GM18868 (cell line): Measurements from ENCODE around the gene APBB2.

Experiments
- ATAC-seq: cut with Tn5 transposase; IDR thresholded peaks from one replicate; pipeline ENCODE4 v1.9.1; 2021; ENCODE audit warnings: mild to moderate bottlenecking, moderate library complexity; ENCODE audit not compliant: unreplicated experiment

APBB2 gene

DNA sequence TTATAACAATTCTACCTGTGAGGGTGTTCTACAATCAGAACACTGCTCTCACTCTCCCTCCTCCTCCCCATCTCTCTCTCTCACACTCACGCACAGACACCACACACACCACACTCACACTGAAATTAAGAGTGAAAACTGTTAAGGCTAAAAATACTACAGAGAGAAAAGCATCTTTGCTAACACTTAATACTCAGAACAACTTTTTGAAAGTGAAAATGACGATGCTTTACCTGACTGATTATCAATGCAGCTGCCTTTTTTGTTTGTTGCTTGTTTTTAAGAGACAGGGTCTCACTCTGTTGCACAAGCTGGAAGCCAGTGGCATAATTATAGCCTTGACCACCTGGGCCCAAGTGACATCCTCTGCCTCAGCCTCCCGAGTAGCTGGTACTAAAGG lies 222.4 kb downstream of the APBB2 start:
- ATAC-seq = peak; percentile 62

DNA sequence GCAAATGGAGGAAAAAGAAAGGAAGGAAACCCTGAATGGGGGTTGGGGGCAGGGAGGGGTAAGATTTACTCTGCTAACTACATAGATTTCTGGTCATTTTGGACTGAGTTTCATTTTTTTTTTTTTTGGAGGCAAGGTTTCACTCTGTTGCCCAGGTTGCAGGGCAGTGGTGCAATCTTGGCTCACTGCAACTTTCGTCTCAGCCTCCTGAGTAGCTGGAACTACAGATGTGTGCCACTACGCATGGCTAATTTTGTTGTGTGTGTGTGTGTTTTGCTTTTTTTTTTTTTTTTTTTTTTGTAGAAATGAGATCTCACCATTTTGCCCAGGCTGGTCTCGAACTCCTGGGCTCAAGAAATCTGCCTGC lies 223.5 kb downstream of the APBB2 start:
- peak; percentile 22 for ATAC-seq

DNA sequence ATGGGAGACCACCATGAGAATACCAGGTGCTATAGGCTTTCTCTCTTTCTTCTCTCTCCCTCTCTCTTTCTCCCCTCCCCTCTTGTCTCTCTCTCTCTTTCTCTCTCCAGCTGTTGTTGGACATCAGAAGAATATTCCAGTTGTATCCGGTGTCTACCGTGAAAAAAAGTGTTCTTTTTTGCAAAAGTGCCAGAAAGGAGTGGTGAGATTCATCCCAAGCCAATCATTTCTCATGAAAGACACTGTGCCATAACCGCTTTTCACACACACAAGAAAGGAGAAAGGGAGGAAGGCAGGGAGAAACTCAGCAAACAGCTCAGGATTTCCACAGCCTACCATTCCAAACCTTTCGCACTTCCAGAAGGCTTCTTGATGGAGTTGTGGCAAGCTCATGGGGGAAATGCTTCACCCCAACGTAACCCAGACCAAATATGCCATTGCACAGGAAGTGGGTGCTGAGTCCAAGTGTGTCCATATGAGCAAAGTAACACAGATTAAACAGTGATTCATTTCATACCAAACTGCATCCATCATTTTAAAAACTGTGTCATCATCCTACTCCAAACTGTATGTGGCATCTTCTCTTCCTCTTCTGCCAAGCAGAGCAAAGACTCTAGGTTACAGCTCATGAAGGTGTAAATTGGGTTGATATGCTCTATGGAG lies 224.0 kb downstream of the APBB2 start:
- peak; percentile 32 for ATAC-seq

DNA sequence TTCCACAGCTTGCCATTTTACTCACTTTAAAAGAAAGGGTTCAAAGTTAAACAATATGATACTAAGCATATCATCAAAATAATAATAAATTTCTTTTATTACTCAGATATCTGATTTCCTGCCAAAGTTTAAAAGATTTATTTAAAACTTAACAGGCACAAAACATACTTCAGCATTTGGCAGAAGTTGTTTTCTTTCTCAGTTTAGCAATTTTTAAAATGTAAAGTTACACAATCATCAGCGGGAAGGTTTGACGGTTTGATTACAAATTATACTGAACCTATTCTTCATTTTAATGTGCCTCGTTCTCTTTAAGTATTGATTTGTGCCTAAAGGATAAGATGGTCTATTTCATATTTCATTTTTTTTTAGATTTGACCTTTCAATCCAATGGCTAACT lies 227.2 kb downstream of the APBB2 start:
- no peak for ATAC-seq

DNA sequence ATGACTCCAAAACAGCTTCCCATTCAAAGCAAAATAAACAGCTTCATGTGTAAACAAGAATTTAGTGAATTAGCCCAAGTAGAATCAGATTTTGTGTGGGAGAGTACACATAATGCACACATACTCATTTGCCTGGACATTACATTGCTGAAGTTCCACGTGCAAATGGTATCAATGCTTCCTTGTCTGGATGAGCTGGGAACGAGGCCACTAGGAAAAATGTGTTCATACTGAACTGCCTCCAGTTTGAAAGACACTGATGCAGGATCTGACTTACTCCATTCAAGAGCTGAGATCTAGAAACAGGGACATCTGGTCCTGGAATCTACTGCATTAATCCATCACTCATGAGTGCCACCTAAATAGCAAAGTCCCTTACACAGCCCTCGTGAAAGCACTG lies 228.0 kb downstream of the APBB2 start:
- no peak for ATAC-seq

DNA sequence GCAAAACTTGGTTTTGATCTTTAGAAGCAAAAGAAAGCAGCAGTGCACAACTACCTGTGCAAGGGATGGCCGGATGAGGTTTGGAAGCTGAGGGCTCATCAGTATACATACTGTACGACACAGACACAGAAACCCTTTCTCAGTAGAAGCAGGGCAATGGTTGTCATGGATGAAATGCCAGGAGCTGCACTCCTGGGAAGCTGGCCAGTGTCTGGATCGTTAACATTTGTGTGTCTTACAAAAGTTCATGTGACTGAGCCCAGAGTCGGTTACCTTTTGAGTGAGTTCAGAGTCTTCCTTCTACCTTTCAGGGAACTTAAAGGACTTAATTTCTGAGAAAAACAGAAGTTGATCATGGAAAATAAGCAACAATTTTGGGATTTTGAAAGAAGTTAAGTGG lies 230.3 kb downstream of the APBB2 start:
- no peak for ATAC-seq

DNA sequence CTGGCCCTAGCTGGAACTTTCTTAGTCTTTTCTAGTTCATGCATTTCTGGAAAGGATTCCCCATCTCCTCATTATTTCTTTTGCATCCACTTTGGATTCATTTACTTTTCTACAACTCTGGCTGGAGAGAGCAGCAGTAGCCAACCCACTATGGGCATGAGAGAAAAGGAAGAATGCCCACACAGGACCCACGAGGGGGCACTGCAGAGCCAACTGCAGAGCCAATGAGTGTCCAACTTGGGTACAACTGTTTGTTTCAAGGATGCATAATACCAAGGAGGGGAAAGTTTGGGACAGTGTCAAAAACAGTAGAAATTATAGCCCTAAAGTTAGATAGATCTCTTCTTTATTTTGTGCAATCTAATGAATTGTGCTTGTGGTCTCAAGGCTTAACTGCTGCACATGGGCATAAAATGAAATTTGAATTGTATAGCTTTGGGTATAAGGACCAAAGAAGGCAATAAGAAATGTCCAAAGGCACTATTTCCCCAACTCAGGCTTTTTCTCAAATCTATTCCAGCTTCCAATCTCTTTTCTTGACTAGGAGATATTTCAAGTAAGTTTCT lies 233.9 kb downstream of the APBB2 start:
- ATAC-seq = no peak

DNA sequence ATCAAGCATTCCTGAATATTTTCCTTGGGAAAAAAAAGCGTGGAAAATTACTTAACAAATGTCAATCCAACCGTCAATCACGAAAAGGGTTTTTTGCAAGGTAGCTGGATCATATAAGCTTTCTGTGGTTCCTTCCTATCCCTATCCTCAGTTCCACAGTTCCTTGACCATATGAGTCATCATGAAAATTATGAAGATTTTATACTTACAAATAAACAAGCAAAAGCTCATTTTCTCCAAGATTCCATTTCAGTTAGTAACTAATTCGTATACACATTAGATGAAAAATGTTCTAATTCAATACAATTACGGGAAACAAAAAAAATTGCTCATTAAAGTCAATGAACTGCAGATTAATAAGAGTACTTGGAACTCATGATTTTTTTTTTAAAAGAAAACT lies 235.8 kb downstream of the APBB2 start:
- no peak for ATAC-seq

DNA sequence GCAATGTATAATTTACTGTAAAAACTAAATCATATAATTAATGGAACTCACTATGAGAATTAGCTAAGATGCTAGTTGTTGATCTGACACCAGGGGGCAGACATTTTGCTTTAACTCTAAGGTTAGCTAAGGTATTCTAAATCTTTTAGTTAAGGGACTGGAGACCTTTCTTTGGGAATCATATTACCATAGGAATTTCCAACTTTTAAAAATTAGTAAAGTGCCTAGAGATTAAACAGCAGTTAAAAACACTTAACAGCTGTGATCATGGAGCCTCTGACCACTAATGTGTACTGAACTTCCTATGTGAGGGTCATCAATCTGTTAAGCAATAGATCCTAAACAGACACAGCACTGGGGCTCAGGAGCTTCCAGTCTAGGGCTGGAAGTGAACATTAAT lies 238.0 kb downstream of the APBB2 start:
- ATAC-seq = peak; percentile 65

DNA sequence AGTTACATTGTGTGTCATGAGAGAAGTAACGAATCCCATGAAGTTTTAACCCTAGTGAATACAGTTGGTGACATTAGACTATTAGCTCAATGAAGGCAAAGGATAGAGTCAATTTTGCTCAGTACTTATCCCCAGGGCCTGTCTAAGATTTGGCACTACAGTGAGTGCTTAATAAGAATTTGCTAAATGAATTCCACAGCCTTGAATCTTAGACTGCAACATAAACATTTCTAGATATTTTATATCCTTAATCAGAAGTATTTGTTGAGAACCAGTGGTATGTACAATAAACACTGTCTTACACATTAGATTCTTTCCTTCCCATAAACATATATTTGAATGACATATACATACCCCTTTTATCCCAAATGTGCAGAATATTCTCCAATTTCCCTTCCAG lies 241.6 kb downstream of the APBB2 start:
- ATAC-seq = no peak

DNA sequence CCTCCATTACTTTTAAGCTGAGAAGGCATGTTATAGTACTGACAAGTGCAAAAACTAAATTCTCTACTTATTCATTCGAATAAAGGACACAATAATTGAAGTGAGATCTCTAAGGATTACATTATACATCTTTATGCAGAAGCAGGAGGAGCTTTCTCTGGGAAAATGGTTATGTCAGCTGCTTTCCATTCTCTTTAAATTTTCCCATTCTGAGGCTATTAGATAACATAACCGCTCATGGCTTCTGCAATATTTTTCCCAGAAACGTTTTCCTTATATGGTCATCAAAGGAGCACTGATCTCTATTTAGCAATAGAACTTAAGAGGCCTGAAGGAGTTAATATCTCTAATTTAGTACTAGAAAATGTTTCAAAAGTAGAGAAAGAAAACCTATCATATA lies 243.0 kb downstream of the APBB2 start:
- no peak for ATAC-seq

DNA sequence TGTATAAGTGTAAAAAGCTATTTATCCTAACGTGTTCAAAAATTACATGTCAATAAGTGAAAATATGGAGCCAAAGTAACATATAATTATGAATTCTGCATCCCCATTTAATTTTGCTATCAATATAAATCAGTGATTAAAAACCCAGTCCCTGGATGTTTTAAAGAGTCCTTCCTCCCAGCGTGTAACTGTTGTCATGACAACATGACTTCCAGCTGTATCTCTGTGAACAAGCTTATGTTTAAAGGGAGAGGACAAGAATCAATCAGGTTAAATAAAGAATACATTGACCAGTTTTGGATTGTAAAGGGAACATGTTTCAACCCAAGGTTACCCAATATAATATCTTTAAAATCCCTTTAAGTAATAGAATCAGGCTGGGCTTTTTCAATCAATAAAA lies 244.8 kb downstream of the APBB2 start:
- no peak for ATAC-seq

DNA sequence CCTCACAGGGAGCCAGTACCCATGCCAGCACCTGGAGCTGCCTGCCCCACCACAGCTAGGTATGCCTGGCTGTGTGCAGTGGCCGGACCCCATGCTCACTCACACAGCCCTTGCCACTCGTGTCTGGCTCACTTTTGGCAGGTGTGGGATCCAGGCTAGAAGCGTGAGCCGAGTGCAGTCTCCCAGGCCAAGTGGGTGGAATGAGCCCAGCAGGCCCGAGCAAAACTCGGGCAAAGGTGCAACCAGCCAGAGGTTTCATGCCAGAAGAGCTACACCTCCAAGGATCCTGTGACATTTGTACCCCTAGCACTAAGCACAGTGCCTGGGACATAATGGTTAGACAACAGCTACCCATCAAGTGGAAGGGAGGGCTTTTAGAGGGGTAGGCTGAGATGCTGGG lies 246.8 kb downstream of the APBB2 start:
- ATAC-seq = no peak

DNA sequence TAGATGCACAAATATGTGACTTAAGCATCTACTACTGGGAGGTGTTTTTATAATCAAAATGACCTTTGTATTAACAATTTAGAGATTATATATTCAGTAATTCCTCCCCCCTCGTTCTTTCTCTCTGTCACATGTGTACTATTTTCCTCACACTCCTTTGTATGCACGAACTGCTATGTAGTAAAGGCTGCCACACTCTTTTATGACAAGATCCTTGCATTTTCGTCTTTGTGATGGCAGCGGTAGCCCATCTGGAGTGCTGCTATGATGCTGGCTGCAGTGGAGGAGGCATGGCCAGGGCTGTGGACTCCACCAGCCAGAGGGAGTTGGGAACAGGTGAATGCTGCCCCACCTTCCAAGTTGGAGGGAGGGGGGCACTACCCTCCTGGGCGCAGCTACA lies 248.3 kb downstream of the APBB2 start:
- ATAC-seq = no peak

DNA sequence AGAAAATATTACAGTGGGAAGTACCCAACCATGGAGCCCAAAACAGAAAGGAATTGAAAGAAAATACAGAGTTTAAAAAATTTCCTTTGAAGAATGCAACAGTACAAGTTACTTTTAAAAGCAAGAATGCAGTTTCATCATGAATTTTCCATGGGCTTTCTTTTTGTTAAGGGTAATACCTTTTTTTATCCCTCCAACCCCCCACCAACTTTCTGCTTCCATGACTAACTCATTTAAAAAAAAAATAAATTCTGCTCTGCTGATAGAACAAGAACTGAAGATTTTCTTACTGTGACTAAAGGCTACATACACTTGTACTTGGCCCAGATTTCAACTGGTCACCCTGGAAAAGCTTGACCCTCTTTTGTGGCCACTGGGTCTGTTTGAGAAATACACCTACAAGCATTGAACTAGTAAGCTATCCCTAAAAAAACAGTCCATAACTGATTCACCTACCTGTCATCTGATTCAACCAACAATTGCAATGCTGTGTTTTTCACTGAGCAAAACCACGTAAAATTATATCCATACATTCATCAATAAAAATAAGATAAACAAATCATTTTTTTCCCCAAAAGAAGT lies 250.4 kb downstream of the APBB2 start:
- no peak for ATAC-seq

DNA sequence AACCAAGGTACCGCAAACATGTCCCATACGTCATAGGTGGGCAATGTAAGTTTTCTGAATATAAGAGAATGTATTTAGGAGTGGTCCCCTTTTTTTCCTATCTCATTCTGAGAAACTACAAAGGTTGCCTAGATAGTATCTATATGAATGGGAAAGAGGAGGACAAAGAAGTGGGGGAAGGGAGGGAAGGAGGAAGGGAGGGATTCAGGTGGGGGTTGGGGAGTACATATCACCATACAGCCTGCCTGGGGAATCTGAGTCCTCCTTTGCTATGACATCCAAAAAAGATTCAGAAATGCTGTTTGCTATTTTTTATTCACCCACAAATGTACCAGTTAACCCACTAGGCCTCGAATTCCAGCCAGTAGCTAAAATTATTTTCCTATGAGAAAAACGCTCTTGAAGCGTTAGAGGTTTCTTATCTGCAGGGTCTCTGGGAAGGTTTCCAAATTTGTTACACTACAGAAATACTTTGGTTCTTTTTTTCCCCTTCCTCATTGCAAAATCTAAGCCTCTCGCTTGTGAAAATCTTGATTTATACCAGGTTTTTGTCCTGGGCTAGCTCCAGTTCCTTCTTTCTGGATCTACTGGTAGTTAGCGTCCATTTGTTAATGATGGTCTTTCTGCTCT lies 251.7 kb downstream of the APBB2 start:
- ATAC-seq = no peak

DNA sequence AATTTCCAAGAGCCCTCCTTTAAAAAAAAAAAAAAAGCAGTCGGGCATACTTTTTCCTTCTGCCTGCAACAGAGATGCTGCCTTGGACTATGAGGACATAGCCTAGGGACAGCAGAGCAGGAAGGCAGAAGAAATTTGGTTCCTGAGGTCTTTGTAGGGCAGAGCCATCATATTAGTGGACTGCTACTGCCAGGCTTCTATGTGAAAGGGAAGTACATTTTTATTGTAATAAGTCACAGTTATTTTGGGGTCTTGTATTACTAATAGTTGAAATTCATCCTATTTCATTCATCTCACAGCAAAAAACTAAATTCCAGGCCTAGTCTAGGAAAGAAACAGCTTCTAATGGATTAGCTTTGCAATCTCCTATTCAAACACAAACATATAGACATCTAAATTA lies 253.4 kb downstream of the APBB2 start:
- no peak for ATAC-seq

DNA sequence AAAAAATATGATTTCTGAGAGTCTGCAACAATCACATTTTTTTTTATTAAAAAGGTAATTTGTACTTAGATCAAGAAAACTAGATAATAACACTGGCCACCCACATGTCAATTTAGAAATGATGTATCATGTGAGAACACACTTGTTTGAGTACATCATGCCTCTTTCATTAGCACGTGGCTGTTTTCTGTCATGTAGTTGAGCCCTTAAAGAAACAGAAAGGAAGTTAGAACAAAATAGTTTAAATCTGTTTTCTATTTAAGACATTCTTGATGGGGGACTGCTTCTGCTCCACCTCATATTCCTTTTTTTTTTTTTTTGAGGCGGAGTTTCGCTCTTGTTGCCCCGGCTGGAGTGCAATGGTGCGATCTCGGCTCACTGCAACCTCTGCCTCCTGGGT lies 257.1 kb downstream of the APBB2 start:
- ATAC-seq = no peak

DNA sequence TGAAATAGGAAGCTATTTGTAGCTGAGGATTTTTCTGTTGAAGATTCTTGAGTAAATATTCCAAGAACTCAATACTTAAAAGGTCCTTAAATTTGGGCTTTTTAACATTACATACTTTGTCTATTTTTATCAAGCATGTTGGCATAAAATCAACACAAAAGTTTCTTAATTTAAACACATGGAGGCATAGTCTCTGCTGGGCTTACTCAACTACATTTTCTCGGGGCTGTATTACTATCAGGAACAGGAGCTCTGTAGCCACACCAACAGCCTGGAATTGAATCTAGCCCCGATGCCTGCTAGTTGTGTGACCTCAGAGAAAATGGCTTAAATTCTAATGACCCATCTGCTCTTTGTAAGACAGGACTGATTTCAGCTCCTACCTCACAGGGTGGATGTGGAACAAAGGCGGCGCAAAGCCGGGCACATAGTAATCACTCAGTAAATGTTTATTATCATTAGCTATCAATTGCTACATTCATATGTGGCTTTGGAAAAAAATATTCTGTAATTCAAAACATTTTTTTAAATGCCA lies 257.6 kb downstream of the APBB2 start:
- ATAC-seq = no peak

DNA sequence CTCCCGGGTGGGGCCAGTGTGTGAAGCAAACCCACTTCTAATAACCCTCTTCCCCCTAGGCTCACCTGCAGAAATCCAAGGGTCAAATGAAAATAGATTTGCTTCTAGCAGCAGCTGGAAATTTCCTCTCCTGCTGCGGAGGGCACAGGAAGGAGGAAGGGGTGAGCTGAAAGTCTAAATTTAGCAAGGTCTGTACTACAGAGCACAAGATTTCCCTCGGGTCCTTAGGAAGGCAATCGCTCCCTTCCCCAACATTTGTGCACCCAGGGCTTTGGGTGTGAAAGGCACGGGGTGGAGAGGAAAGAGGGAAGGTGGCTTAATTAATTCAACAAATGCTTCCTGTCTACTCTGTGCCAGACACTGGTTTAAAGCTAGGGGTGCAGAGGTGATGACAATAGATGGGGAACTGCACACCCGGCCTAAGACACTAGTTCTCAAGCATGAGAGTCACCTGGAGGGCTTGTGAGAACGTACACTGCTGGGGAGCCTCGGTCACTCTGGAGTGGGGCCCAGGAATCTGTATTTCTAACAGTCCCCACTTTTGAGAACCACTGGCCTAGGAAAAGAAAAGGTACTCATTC lies 260.2 kb downstream of the APBB2 start:
- no peak for ATAC-seq

DNA sequence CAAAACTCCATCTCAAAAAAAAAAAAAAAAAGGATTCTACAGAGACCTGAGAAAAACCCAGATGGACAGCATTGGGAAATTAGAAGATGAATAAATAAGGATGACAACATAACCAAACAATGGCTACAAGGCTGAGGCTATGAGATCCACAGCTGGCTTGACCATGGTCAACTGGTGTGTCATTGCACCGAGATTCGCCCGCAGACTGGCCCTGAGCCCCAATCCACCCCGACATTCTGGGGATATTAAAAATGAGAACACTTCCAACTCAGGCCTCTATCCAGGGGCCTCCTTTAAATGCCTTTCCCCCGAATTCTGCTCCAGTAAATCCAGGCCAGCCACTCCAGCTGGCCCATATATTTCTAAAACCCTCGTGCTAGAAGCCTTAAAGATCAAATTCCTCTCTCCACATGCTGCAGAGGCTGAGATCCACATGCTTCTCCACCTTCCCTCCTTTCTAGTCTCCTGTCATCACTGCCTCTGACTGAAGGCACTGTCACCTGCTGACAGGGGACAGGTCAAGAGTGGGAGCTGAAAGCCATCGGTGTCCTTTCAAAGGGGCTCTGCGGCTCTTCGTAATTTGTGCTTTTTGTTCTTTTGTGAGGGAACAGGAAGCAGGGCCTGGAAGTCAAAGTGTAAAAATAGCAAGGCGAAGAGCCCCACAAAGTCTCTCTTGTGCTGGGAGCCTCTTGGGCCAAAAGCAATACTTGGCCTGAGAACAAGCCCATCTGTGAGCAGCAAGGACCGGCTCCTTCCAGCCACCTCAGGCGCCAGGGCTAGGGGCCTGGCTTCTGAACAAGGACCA lies 260.9 kb downstream of the APBB2 start:
- ATAC-seq = no peak
